Measurements from ENCODE around the gene TRPM3.

Gene TRPM3

GRCh38 chr9:70840266-70840665 is 281.2 kb downstream of the TRPM3 start:
- H3K9me3 ChIP-seq (ENCODE audit: control insufficient read depth, low read length), result no peaks in the 10 kb centered on the region
- 100% methylated on average over 2 of the region's 2 CpGs; no CpG with 5 or more reads in 1 of the 2 experiments for WGBS, 2 experiments (ENCODE audit: insufficient coverage in 2 of 2)
- no peaks in the 10 kb centered on the region for H3K4me1 ChIP-seq (ENCODE audit: control insufficient read depth, insufficient read depth, low read length, poor library complexity, severe bottlenecking)
- H3K27ac ChIP-seq (ENCODE audit: low read depth, low read length, severe bottlenecking), result no peak overlapping the region
- no peak overlapping the region for H3K4me3 ChIP-seq (ENCODE audit: extremely low read depth, insufficient read depth, low read length, poor library complexity, severe bottlenecking)
- no peaks in the 10 kb centered on the region for H3K36me3 ChIP-seq (ENCODE audit: control insufficient read depth, insufficient read depth, low read length)

- H3K9me3 ChIP-seq (ENCODE audit: control insufficient read depth, low read length), result no peaks in the 10 kb centered on the region
- no peaks in the 10 kb centered on the region for H3K36me3 ChIP-seq (ENCODE audit: control insufficient read depth, insufficient read depth, low read length)
- peaks cover 4% of the 10 kb centered on the region for H3K4me1 ChIP-seq (ENCODE audit: control insufficient read depth, insufficient read depth, low read length, poor library complexity, severe bottlenecking)
- 80 to 83% methylated on average over 1 of the region's 4 CpGs for WGBS, 2 experiments (ENCODE audit: insufficient coverage in 2 of 2)
- H3K4me3 ChIP-seq (ENCODE audit: extremely low read depth, insufficient read depth, low read length, poor library complexity, severe bottlenecking), result no peak overlapping the region
- no peak overlapping the region for H3K27ac ChIP-seq (ENCODE audit: low read depth, low read length, severe bottlenecking)
These were observed 286.1 kb downstream of the TRPM3 start for GRCh38 chr9:70835323-70835722.

- no peak overlapping the region for H3K27ac ChIP-seq (ENCODE audit: low read depth, low read length, severe bottlenecking)
- no peaks in the 10 kb centered on the region for H3K36me3 ChIP-seq (ENCODE audit: control insufficient read depth, insufficient read depth, low read length)
- H3K4me3 ChIP-seq (ENCODE audit: extremely low read depth, insufficient read depth, low read length, poor library complexity, severe bottlenecking), result no peak overlapping the region
- no peaks in the 10 kb centered on the region for H3K9me3 ChIP-seq (ENCODE audit: control insufficient read depth, low read length)
- H3K4me1 ChIP-seq (ENCODE audit: control insufficient read depth, insufficient read depth, low read length, poor library complexity, severe bottlenecking), result peaks cover 4% of the 10 kb centered on the region
These were observed 288.9 kb downstream of the TRPM3 start for GRCh38 chr9:70832492-70832891.

- Histone ChIP-seq H3K27ac (ENCODE audit: low read depth, low read length, severe bottlenecking) (no peak overlapping the region), H3K9me3 (ENCODE audit: control insufficient read depth, low read length) (no peaks in the 10 kb centered on the region), H3K4me3 (ENCODE audit: extremely low read depth, insufficient read depth, low read length, poor library complexity, severe bottlenecking) (no peak overlapping the region), H3K36me3 (ENCODE audit: control insufficient read depth, insufficient read depth, low read length) (no peaks in the 10 kb centered on the region), H3K4me1 (ENCODE audit: control insufficient read depth, insufficient read depth, low read length, poor library complexity, severe bottlenecking) (peaks cover 4% of the 10 kb centered on the region)
- 88% methylated on average over 2 to 3 of the region's 4 CpGs for WGBS, 2 experiments (ENCODE audit: insufficient coverage in 2 of 2)
These were observed 290.8 kb downstream of the TRPM3 start for GRCh38 chr9:70830618-70831017.

- H3K4me1 ChIP-seq (ENCODE audit: control insufficient read depth, insufficient read depth, low read length, poor library complexity, severe bottlenecking), result peaks cover 6% of the 10 kb centered on the region
- H3K27ac ChIP-seq (ENCODE audit: low read depth, low read length, severe bottlenecking), result no peak overlapping the region
- WGBS, 2 experiments (ENCODE audit: insufficient coverage in 2 of 2), result 100% methylated on average over 2 of the region's 5 CpGs; no CpG with 5 or more reads in 1 of the 2 experiments
- H3K36me3 ChIP-seq (ENCODE audit: control insufficient read depth, insufficient read depth, low read length), result no peaks in the 10 kb centered on the region
- no peak overlapping the region for H3K4me3 ChIP-seq (ENCODE audit: extremely low read depth, insufficient read depth, low read length, poor library complexity, severe bottlenecking)
- no peaks in the 10 kb centered on the region for H3K9me3 ChIP-seq (ENCODE audit: control insufficient read depth, low read length)
These were observed 291.7 kb downstream of the TRPM3 start for GRCh38 chr9:70829591-70830265.

- peaks cover 3% of the 10 kb centered on the region for H3K4me1 ChIP-seq (ENCODE audit: control insufficient read depth, insufficient read depth, low read length, poor library complexity, severe bottlenecking)
- no peaks in the 10 kb centered on the region for H3K9me3 ChIP-seq (ENCODE audit: control insufficient read depth, low read length)
- no peak overlapping the region for H3K4me3 ChIP-seq (ENCODE audit: extremely low read depth, insufficient read depth, low read length, poor library complexity, severe bottlenecking)
- 100% methylated on average over 1 to 2 of the region's 3 CpGs for WGBS, 2 experiments (ENCODE audit: insufficient coverage in 2 of 2)
- H3K36me3 ChIP-seq (ENCODE audit: control insufficient read depth, insufficient read depth, low read length), result no peaks in the 10 kb centered on the region
- H3K27ac ChIP-seq (ENCODE audit: low read depth, low read length, severe bottlenecking), result no peak overlapping the region
These were observed 294.9 kb downstream of the TRPM3 start for GRCh38 chr9:70826562-70826961.

GRCh38 chr9:70823284-70823683 is 298.1 kb downstream of the TRPM3 start:
- H3K4me1 ChIP-seq (ENCODE audit: control insufficient read depth, insufficient read depth, low read length, poor library complexity, severe bottlenecking), result peaks cover 3% of the 10 kb centered on the region
- no peak overlapping the region for H3K27ac ChIP-seq (ENCODE audit: low read depth, low read length, severe bottlenecking)
- H3K36me3 ChIP-seq (ENCODE audit: control insufficient read depth, insufficient read depth, low read length), result no peaks in the 10 kb centered on the region
- 73 to 76% methylated on average over 4 of the region's 7 CpGs for whole genome bisulfite sequencing, 2 experiments (ENCODE audit: insufficient coverage in 2 of 2)
- no peak overlapping the region for H3K4me3 ChIP-seq (ENCODE audit: extremely low read depth, insufficient read depth, low read length, poor library complexity, severe bottlenecking)
- H3K9me3 ChIP-seq (ENCODE audit: control insufficient read depth, low read length), result no peaks in the 10 kb centered on the region

- Histone ChIP-seq H3K27ac (ENCODE audit: low read depth, low read length, severe bottlenecking) (no peak overlapping the region), H3K36me3 (ENCODE audit: control insufficient read depth, insufficient read depth, low read length) (no peaks in the 10 kb centered on the region), H3K4me3 (ENCODE audit: extremely low read depth, insufficient read depth, low read length, poor library complexity, severe bottlenecking) (no peak overlapping the region), H3K9me3 (ENCODE audit: control insufficient read depth, low read length) (peaks cover 3% of the 10 kb centered on the region), H3K4me1 (ENCODE audit: control insufficient read depth, insufficient read depth, low read length, poor library complexity, severe bottlenecking) (no peaks in the 10 kb centered on the region)
- WGBS, 2 experiments (ENCODE audit: insufficient coverage in 2 of 2), result 80% methylated on average over 1 of the region's 3 CpGs; no CpG with 5 or more reads in 1 of the 2 experiments
These were observed 304.1 kb downstream of the TRPM3 start for GRCh38 chr9:70817311-70817710.

- no peaks in the 10 kb centered on the region for H3K36me3 ChIP-seq (ENCODE audit: control insufficient read depth, insufficient read depth, low read length)
- H3K4me1 ChIP-seq (ENCODE audit: control insufficient read depth, insufficient read depth, low read length, poor library complexity, severe bottlenecking), result no peaks in the 10 kb centered on the region
- H3K9me3 ChIP-seq (ENCODE audit: control insufficient read depth, low read length), result peaks cover 3% of the 10 kb centered on the region
- H3K4me3 ChIP-seq (ENCODE audit: extremely low read depth, insufficient read depth, low read length, poor library complexity, severe bottlenecking), result no peak overlapping the region
- H3K27ac ChIP-seq (ENCODE audit: low read depth, low read length, severe bottlenecking), result no peak overlapping the region
- WGBS, 2 experiments (ENCODE audit: insufficient coverage in 2 of 2), result 22 to 33% methylated on average over 1 of the region's 2 CpGs
These were observed 304.5 kb downstream of the TRPM3 start for GRCh38 chr9:70816891-70817290.

GRCh38 chr9:70816316-70816715 is 305.1 kb downstream of the TRPM3 start:
- Histone ChIP-seq H3K27ac (ENCODE audit: low read depth, low read length, severe bottlenecking) (no peak overlapping the region), H3K4me3 (ENCODE audit: extremely low read depth, insufficient read depth, low read length, poor library complexity, severe bottlenecking) (no peak overlapping the region), H3K4me1 (ENCODE audit: control insufficient read depth, insufficient read depth, low read length, poor library complexity, severe bottlenecking) (no peaks in the 10 kb centered on the region), H3K9me3 (ENCODE audit: control insufficient read depth, low read length) (peaks cover 3% of the 10 kb centered on the region), H3K36me3 (ENCODE audit: control insufficient read depth, insufficient read depth, low read length) (no peaks in the 10 kb centered on the region)
- WGBS, 2 experiments (ENCODE audit: insufficient coverage in 2 of 2), result 100% methylated on average over 1 of the region's 1 CpG

- Histone ChIP-seq H3K27ac (ENCODE audit: low read depth, low read length, severe bottlenecking) (no peak overlapping the region), H3K36me3 (ENCODE audit: control insufficient read depth, insufficient read depth, low read length) (no peaks in the 10 kb centered on the region), H3K9me3 (ENCODE audit: control insufficient read depth, low read length) (peaks cover 3% of the 10 kb centered on the region), H3K4me3 (ENCODE audit: extremely low read depth, insufficient read depth, low read length, poor library complexity, severe bottlenecking) (no peak overlapping the region), H3K4me1 (ENCODE audit: control insufficient read depth, insufficient read depth, low read length, poor library complexity, severe bottlenecking) (no peaks in the 10 kb centered on the region)
- WGBS, 2 experiments (ENCODE audit: insufficient coverage in 2 of 2), result 100% methylated on average over 1 of the region's 2 CpGs
These were observed 306.8 kb downstream of the TRPM3 start for GRCh38 chr9:70814597-70814996.
